Stimulated activated naive B cell treated with anti-CD40 and anti-IgM and Interleukin-4, amounts not matched to agents 10 μg/mL and 1 μg/mL and 100 μg/mL, for 72 hours (primary cell): ENCODE measurements around the gene HS3ST5.

ENCODE experiments used
- ATAC-seq, 2 donors: fragments of 150-1000 bp; cut with Tn5 transposase; replicated peaks; 2 replicates each; pipeline ENCODE4 v1.10.0; 2021; ENCODE audit warnings: moderate library complexity in 1 of 2
- DNase-seq: peaks from one replicate; pipeline ENCODE4 v3.0.0; 2021
- H3K27ac Mint-ChIP-seq: one replicate; pipeline ENCODE4 v1.8.0; 2022; ENCODE audit warnings: mild to moderate bottlenecking, mixed read lengths
- H3K27me3 Mint-ChIP-seq, 2 donors: one replicate each; pipeline ENCODE4 v1.8.0; 2022; ENCODE audit warnings: mixed read lengths in 2 of 2
- H3K36me3 Mint-ChIP-seq, 2 donors: one replicate each; pipeline ENCODE4 v1.8.0; 2022; ENCODE audit warnings: mixed read lengths in 2 of 2, mild to moderate bottlenecking in 1 of 2
- H3K4me1 Mint-ChIP-seq, 2 donors: one replicate each; pipeline ENCODE4 v1.8.0; 2022; ENCODE audit warnings: mixed read lengths in 2 of 2, mild to moderate bottlenecking in 1 of 2
- H3K4me3 Mint-ChIP-seq, 2 donors: one replicate each; pipeline ENCODE4 v1.8.0; 2022; ENCODE audit warnings: mild to moderate bottlenecking in 2 of 2, mixed read lengths in 2 of 2, moderate library complexity in 1 of 2
- H3K9me3 Mint-ChIP-seq, 2 donors: one replicate each; pipeline ENCODE4 v1.8.0; 2022; ENCODE audit warnings: mixed read lengths in 2 of 2, mild to moderate bottlenecking in 1 of 2

Gene HS3ST5

DNA sequence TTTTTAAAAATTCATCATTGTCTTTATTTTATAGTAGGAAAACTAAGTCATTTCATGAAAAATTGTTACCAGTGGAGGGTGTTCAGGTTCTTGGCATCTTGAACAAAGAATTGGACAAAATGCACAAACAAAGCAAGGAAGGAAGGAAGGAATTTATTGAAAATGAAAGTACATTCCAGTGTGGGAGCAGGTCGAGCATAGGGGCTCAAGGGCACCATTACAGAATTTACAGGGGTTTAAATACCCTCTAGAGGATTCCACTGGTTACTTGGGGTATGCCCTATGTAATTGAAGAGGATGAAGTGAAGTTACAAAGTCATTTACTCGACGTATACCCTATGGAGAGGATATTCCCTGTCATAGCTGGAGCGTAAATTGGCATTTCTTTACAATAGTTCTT lies 334.5 kb downstream of the HS3ST5 start:
- H3K27me3 Mint-ChIP-seq = peaks cover 5 to 6% of the 10 kb centered on the region in 2 donors
- no peaks in the 10 kb centered on the region for H3K36me3 Mint-ChIP-seq
- peaks cover 0 to 3% of the 10 kb centered on the region in 2 donors for H3K9me3 Mint-ChIP-seq
- H3K27ac Mint-ChIP-seq = no peak overlapping the region
- no peaks in the 10 kb centered on the region for H3K4me1 Mint-ChIP-seq
- no peak for DNase-seq
- no peak for ATAC-seq
- no peak overlapping the region for H3K4me3 Mint-ChIP-seq

DNA sequence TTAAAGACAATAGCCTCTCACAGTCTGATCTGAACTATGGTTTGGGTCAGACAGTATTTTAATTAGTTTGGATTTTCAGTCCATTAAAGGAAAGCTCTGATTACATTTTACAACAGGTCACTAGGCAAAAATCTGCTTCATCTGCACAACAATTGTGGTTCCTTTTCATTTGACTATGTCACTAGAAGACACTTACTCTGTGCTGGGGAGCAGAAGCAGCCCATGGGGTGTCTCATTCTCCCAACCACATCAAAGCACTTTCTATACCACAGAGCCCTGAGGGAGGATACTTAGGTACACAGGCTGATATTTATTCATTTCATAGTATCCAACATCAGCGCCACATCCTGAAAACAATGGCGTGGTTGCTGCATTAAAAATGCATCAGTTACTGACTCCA lies 335.3 kb downstream of the HS3ST5 start:
- H3K9me3 Mint-ChIP-seq = peaks cover 0 to 3% of the 10 kb centered on the region in 2 donors
- H3K27me3 Mint-ChIP-seq = peaks cover 5 to 10% of the 10 kb centered on the region in 2 donors
- H3K4me3 Mint-ChIP-seq = no peak overlapping the region
- H3K27ac Mint-ChIP-seq = no peak overlapping the region
- peak in 1 of 2 donors; percentile 51 for ATAC-seq
- H3K36me3 Mint-ChIP-seq = no peaks in the 10 kb centered on the region
- H3K4me1 Mint-ChIP-seq = no peaks in the 10 kb centered on the region
- no peak for DNase-seq
